Stimulated activated CD8-positive, alpha-beta memory T cell treated with anti-CD3 and anti-CD28 coated beads, Interleukin-12 subunit alpha, Interleukin-12 subunit beta, amount 100 ng/mL, for 24 hours (primary cell): ENCODE results near the gene HOXD10.

Source experiments
- DNase-seq: peaks from one replicate; pipeline ENCODE4 v3.0.0-alpha.2; 2020; ENCODE audit errors: extremely low read depth

HOXD10 gene

DNA sequence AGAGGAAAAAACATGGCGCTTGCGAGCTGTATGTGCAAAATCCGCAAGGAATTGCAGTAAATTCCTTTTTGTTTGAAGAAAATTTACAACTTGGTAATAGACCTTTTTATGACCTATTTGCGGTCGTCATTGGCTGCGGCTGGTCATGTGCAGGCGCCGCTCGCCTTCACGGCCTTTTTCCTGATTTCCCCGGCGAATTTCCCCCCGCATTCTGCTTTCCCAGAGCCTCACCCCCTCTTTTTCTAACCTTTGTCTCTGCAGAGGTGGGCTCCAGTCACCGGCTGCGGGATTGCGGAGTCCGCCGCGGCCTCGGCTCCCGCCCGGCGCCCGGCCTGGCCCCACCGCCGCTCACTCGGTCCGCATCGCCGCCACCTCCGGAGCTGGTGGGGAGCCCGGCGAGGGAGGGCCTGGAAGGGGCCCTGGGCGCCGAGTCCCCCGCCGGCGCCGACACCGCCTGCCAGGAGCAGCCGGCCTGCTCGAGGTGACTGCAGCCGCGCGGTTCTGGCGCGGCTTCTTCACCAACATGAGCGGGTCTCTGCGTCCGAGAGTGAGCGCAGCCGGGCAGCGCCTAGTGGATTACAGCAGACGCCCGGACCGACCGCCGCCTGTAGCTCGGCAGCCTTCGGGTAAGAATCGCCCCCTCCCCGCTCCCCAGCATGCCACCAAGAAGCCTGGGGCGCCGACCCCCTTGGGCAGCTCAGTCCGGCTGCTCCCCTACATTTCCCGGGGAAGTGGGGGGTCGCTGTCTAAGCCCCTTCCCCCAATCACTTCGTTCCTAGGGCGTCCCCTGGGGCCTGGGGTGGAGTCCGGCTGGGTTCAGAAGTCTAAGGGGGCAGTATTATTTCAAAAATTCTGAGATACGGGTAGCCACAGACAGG, 20.0 kb downstream of the HOXD10 start:
- DNase-seq: no peak

- DNase-seq: no peak
These were observed 20.6 kb downstream of the HOXD10 start for GRCh38 chr2:176137252-176137580.

DNA sequence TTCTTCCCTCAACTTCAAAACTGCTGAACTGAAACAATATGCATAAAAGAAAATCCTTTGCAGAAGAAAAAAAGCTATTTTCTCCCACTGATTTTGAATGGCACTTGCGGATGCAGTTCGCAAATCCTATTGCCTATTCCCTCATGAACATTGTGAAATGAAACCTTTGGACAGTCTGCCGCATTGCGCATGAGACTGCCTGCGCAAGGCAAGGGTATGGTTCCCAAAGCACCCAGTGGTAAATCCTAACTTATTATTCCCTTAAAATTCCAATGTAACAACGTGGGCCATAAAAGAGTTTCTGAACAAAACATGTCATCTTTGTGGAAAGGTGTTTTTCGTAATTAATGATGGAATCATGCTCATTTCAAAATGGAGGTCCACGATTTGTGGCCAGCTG, 21.3 kb downstream of the HOXD10 start:
- DNase-seq: no peak

DNA sequence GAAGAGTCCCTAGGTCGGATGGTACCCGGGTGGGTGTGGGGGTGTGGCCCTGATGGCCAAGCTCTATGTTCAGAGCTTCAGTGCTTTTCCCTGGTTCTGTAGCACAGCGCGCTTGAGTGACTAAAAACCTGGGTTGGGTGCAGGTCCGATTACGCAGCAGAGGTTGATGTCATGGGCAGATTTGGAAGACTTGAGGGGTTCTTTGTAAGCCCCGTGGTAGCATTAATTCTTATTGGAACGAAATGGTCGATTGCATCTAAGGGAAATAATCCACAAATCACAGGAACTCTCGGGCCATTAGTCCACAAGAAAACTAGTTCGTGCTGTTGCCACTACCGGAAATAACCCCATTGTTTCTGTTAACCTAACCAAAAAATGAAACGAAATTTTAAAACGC, 21.9 kb downstream of the HOXD10 start:
- DNase-seq: no peak

- no peak for DNase-seq
These were observed 22.5 kb downstream of the HOXD10 start for GRCh38 chr2:176138923-176139660.

- DNase-seq: no peak
These were observed 23.3 kb downstream of the HOXD10 start for GRCh38 chr2:176139661-176140512.

GRCh38 chr2:176140513-176141317, 24.1 kb downstream of the HOXD10 start:
- peak; percentile 40 for DNase-seq

DNA sequence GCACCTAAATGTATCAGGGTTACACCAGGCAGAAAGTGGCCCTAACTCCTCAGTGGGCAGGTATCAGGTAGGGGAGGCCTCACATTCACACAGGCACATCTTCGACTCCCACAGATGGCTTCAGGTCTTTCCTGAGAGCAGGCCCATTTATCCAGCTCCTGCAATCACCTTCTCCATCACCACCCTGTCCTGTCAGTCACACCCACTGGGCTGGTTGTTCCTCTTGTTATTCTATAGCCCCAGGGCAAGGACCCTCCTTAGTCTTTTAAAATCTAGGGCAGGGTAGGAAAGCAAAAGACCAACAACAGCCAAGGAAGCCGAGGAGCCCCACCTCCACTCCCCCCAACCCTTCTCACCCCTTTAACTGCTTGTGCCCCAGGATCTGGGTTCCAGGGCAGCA, 25.7 kb downstream of the HOXD10 start:
- no peak for DNase-seq

- DNase-seq: no peak
These were observed 28.7 kb downstream of the HOXD10 start for GRCh38 chr2:176145085-176145969.

- DNase-seq: no peak
These were observed 29.5 kb downstream of the HOXD10 start for GRCh38 chr2:176146101-176146500.

DNA sequence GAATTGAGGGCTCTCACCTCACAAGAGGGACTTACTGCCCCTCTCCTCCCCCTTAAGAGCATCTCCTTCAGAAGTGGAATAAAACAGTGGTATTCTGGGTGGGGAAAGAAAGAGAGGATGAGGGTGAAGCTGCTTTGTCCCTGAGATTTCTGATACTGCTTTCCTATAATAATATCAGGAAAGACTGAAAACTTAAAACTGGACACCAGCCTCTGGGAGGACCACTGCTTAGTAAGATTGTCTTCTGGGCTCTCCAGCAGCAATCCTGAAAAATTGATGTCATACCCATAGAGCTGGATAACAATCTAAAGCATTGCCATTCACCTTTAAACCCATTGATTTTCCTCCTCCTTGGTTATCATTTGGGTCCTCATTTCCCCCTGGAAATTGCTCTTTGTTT, 30.1 kb downstream of the HOXD10 start:
- no peak for DNase-seq

DNA sequence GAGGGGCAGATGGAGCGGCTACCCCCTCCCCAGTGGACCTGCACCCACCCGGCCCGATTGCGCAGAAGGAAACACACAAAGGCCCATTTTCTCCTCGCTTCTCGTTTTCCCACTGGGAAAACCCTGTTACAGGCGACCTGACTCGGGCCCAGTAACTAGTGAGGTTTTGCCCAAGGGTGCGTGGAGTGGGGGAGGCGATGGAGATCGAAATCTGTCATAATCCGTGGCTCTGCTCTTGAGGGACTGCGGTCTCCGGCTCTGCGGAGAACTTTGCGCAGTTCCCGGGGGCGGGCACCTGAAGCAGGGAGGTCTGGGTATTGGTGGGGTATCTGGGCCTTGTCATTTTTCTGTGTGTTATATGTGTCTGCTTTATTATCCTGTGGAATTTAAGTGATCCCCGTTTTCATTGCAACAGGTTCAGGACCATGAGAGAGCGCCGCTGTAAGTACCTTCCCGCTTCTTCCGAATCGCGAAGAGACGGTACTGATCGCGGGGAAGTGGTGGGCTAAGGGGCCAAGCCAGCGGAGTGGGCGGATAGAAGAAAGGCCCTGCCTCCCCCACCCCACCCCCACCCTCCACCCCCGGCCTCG, 30.7 kb downstream of the HOXD10 start:
- DNase-seq: no peak

DNA sequence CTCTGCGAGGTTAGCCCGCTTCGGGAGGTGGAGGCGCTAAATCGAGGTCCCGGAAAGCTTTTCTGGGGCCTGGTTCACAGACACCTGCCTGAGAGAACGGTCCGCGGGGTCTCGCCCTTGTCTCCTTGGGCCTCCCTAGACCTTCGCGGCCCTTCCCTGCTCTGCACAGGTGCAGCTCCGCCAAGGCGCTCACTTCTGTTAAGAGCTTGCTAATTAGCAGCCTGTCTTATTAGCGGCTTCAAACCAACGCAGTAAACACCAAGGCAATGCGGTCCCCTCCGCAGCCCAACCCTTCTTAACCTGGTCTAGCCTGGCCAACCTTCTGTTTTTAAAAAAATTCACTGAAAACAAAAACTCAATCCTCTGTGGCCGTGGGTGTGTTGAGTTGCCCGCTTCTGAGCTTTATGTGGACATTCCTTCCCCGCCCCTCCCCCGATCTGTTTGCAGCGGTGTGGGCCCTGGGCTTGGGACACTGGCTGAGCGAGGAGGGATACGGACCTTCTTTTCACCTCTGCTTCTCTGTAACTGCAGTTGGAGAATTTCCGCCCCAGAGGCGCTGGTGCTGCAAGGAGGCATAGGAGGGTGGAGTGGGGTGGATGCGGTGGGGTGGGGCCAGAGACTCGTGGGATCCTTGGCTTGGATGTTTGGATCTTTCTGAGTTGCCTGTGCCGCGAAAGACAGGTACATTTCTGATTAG, 31.4 kb downstream of the HOXD10 start:
- DNase-seq: no peak

GRCh38 chr2:176148751-176149421, 32.3 kb downstream of the HOXD10 start:
- no peak for DNase-seq

DNA sequence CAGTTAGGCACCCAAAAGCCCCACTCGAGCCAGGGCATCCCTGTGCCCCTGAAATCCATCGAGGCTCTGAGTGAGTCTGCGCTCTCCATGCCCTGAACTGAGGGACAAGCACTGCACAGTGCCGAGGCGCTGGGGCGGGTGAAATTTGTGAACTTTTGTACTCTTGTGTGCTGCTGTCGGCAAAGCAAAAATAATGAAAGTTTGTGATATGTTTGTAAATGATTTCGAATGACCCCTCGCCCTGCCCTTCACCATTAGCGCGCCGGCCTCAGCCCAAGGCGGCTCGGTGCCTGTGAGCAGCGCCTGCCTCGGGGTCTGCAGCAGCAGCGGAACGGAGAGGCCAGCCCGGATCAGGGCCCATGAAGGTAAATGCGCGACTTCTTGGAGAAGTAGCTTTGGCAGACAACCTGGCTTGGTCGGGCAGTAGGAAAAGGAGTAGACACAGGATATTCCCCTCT, 32.9 kb downstream of the HOXD10 start:
- DNase-seq: no peak

DNA sequence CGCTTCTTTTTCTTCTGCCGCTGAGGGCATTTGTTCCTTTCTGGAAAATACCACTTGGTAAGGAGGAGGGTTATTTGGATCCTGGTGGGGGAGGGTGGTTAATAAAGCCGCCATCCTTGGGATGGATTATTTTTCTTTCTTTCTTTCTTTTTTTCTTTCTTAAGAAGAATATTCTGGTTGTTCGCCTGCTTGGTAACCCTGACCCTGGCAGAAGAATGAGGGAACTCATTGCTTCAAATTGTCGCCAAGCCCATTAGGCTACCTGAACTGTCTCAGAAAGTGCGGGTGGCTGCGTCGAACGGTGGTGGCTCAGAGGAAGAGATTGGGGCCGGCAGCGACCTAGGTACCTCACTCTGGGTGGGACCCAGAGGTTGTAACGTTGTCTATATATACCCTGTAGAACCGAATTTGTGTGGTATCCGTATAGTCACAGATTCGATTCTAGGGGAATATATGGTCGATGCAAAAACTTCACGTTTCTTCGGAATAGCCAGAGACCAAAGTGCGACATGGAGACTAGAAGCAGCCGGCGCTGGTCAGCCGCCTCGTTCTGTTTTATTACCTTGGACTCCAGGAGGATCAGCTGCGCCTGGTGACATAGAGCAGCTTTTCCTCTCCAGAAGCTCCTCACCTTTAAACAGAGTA, 33.5 kb downstream of the HOXD10 start:
- no peak for DNase-seq

GRCh38 chr2:176150584-176151441, 34.2 kb downstream of the HOXD10 start:
- DNase-seq: no peak
